ENCODE data around the gene PCDHGC5.

The PCDHGC5 gene

GRCh38 chr5:141533897-141534296 lies 45.0 kb downstream of the PCDHGC5 start:
- Histone ChIP-seq H3K4me1 (ENCODE audit: control insufficient read depth, insufficient read depth, low read length, poor library complexity, severe bottlenecking) (no peaks in the 10 kb centered on the region), H3K27ac (ENCODE audit: low read depth, low read length, severe bottlenecking) (no peak overlapping the region), H3K36me3 (ENCODE audit: control insufficient read depth, insufficient read depth, low read length) (peaks cover 55% of the 10 kb centered on the region), H3K9me3 (ENCODE audit: control insufficient read depth, low read length) (no peaks in the 10 kb centered on the region), H3K4me3 (ENCODE audit: extremely low read depth, insufficient read depth, low read length, poor library complexity, severe bottlenecking) (no peak overlapping the region)
- WGBS, 2 experiments (ENCODE audit: insufficient coverage in 2 of 2) = 83% methylated on average over 1 of the region's 1 CpG; no CpG with 5 or more reads in 1 of the 2 experiments

- H3K27ac ChIP-seq (ENCODE audit: low read depth, low read length, severe bottlenecking) = no peak overlapping the region
- whole genome bisulfite sequencing, 2 experiments (ENCODE audit: insufficient coverage in 2 of 2) = 89 to 97% methylated on average over 2 to 4 of the region's 4 CpGs
- peaks cover 54% of the 10 kb centered on the region for H3K36me3 ChIP-seq (ENCODE audit: control insufficient read depth, insufficient read depth, low read length)
- no peaks in the 10 kb centered on the region for H3K9me3 ChIP-seq (ENCODE audit: control insufficient read depth, low read length)
- H3K4me1 ChIP-seq (ENCODE audit: control insufficient read depth, insufficient read depth, low read length, poor library complexity, severe bottlenecking) = no peaks in the 10 kb centered on the region
- no peak overlapping the region for H3K4me3 ChIP-seq (ENCODE audit: extremely low read depth, insufficient read depth, low read length, poor library complexity, severe bottlenecking)
Observed at GRCh38 chr5:141534492-141535213, 45.8 kb downstream of the PCDHGC5 start.

All from mesodermal cell (in vitro differentiated cells).